BJ (cell line): ENCODE data around the gene NTPCR. TPM values are rescaled to one million over a fixed set of nuclear protein-coding genes. Genes with fewer than 3 reads are reported as not detected.

ENCODE experiments used
- CTCF ChIA-PET: fragments of 350-600 bp; formaldehyde crosslinking; extraction: SDS; loops from one replicate; lab custom pipeline; 2021; ENCODE audit warnings: antibody characterized with exemption, inconsistent platforms; lab: Yijun Ruan, JAX
- POLR2A ChIA-PET: fragments of 300-600 bp; sonication (Branson Sonifier 250); formaldehyde crosslinking; extraction: SDS; loops from one replicate; lab custom pipeline; 2021; ENCODE audit warnings: antibody characterized with exemption; lab: Charles Lee
- DNase-seq: peaks from one replicate; pipeline ENCODE4 v3.0.0-alpha.2; 2011; ENCODE audit warnings: low read depth
- H3K27me3 ChIP-seq: 2 replicates; pipeline ENCODE4 v1.6.0; 2011; ENCODE audit warnings: low read length; ENCODE audit not compliant: control insufficient read depth, insufficient read depth
- H3K36me3 ChIP-seq: 2 replicates; pipeline ENCODE4 v1.5.1; 2011; ENCODE audit warnings: low read length; ENCODE audit not compliant: control insufficient read depth, insufficient read depth
- H3K4me3 ChIP-seq: 2 replicates; pipeline ENCODE4 v1.5.1; 2011; ENCODE audit warnings: low read depth, mild to moderate bottlenecking, control low read depth, low read length
- CTCF ChIP-seq: IDR thresholded peaks from 2 replicates; pipeline ENCODE4 v1.5.1; 2011; ENCODE audit warnings: low read depth, mild to moderate bottlenecking, control low read depth, inconsistent platforms, low read length, moderate library complexity; ENCODE audit not compliant: insufficient read depth
- polyA plus RNA-seq: library from polyadenylated mRNA; depleted of rRNA; stranded (reverse); fragments of >200 nt; gene quantifications from 2 replicates; pipeline ENCODE4 v1.2.3, GENCODE V29; 2011

Gene NTPCR
- polyA plus RNA-seq, 1 experiment = 23.4 TPM

GRCh38 chr1:232984577-232985425, 34.4 kb downstream of the NTPCR start:
- POLR2A ChIA-PET = no interaction called here
- CTCF ChIA-PET = interaction anchor here (0.6 kb wide), 1 partner anchor 202 kb away, joined by 3 read pairs; no protein-coding TSS in a partner anchor
- DNase-seq = no peak

GRCh38 chr1:232985882-232986526, 35.6 kb downstream of the NTPCR start:
- no peak for DNase-seq
- H3K27me3 ChIP-seq = no peaks in the 10 kb centered on the region
- H3K36me3 ChIP-seq = peaks cover 3% of the 10 kb centered on the region; the same call in 1 of the 2 replicates
- TF ChIP-seq CTCF = no peak
- ChIA-PET CTCF (no interaction called here), POLR2A (no interaction called here)
- no peak overlapping the region for H3K4me3 ChIP-seq

More at GRCh38 chr1:232984577-232985425, 34.4 kb downstream of the NTPCR start:
- no peaks in the 10 kb centered on the region for H3K27me3 ChIP-seq
- no peak for TF ChIP-seq CTCF
- 0 out of 2 replicates have a peak, but pooled peaks cover 2% of the 10 kb centered on the region for H3K36me3 ChIP-seq
- no peak overlapping the region for H3K4me3 ChIP-seq

GRCh38 chr1:232986527-232986922, 36.1 kb downstream of the NTPCR start:
- CTCF ChIA-PET = no interaction called here
- DNase-seq = no peak
- no peak overlapping the region for H3K4me3 ChIP-seq
- TF ChIP-seq CTCF = no peak
- POLR2A ChIA-PET = no interaction called here
- no peaks in the 10 kb centered on the region for H3K27me3 ChIP-seq
- peaks cover 3% of the 10 kb centered on the region; the same call in 1 of the 2 replicates for H3K36me3 ChIP-seq

GRCh38 chr1:232987046-232987773, 36.8 kb downstream of the NTPCR start:
- H3K27me3 ChIP-seq = no peaks in the 10 kb centered on the region
- POLR2A ChIA-PET = no interaction called here
- no peak for TF ChIP-seq CTCF
- no peak overlapping the region for H3K4me3 ChIP-seq
- CTCF ChIA-PET = no interaction called here
- H3K36me3 ChIP-seq = peaks cover 3% of the 10 kb centered on the region; the same call in 1 of the 2 replicates
- DNase-seq = no peak

- ChIA-PET CTCF (no interaction called here), POLR2A (no interaction called here)
- TF ChIP-seq CTCF = no peak
- Histone ChIP-seq H3K36me3 (peaks cover 3% of the 10 kb centered on the region; the same call in 1 of the 2 replicates), H3K4me3 (no peak overlapping the region), H3K27me3 (no peaks in the 10 kb centered on the region)
- DNase-seq = no peak
These were observed 37.3 kb downstream of the NTPCR start for GRCh38 chr1:232987774-232988140.
